Tibial nerve (tissue), 4 donors: ENCODE measurements around the gene MCM3AP.

Experiments
- CTCF ChIP-seq, 5 experiments: fragments of 200-600 bp in 3 of 5; fragments of 450-650 bp in 2 of 5; sonication (generic) in 3 of 5; IDR thresholded peaks; one replicate each; pipeline ENCODE4 v1.5.1; 2016 to 2019; ENCODE audit warnings: antibody characterized with exemption in 5 of 5, mild to moderate bottlenecking in 3 of 5, moderate library complexity in 2 of 5
- EP300 ChIP-seq, 2 donors: sonication (generic); formaldehyde crosslinking; IDR thresholded peaks; one replicate each; pipeline ENCODE4 v1.6.1; 2017; ENCODE audit warnings: antibody characterized with exemption in 2 of 2, mild to moderate bottlenecking in 1 of 2
- POLR2A ChIP-seq, 2 donors: fragments of 450-650 bp; IDR thresholded peaks; one replicate each; pipeline ENCODE4 v1.6.1; 2017; ENCODE audit warnings: antibody characterized with exemption in 2 of 2, mild to moderate bottlenecking in 2 of 2, moderate library complexity in 2 of 2

- TF ChIP-seq CTCF (IDR thresholded peaks at IDR 0.05) (no peak), POLR2A (IDR thresholded peaks at IDR 0.05) (no peak), EP300 (IDR thresholded peaks at IDR 0.05) (no peak)
Observed at GRCh38 chr21:46304955-46305354, 19.5 kb upstream of the MCM3AP start.
